SIG-M5 treated with dmso at 0.1 percent for 504 hours (cell line): ENCODE data around the gene TCFL5.
A peak's percentile ranks its signal among the peaks of the same experiment; 100 is the strongest.

Experiments
- DNase-seq: peaks from one replicate; lab custom pipeline; 2025; ENCODE audit not compliant: unreplicated experiment; lab: John Stamatoyannopoulos, UW

TCFL5 gene

GRCh38 chr20:62880935-62881661 is 19.5 kb upstream of the TCFL5 start:
- no peak for DNase-seq

- DNase-seq, result no peak
Measured at GRCh38 chr20:62880147-62880934, 18.7 kb upstream of the TCFL5 start.

- DNase-seq, result no peak
Measured at GRCh38 chr20:62879275-62880146, 17.9 kb upstream of the TCFL5 start.

- DNase-seq, result no peak
Measured at GRCh38 chr20:62878244-62879038, 16.8 kb upstream of the TCFL5 start.

- DNase-seq, result no peak
Measured at GRCh38 chr20:62876902-62877816, 15.5 kb upstream of the TCFL5 start.

GRCh38 chr20:62876501-62876901 is 14.9 kb upstream of the TCFL5 start:
- DNase-seq, result no peak

GRCh38 chr20:62875419-62876361 is 14.1 kb upstream of the TCFL5 start:
- DNase-seq, result peak; percentile 19

GRCh38 chr20:62874964-62875344 is 13.3 kb upstream of the TCFL5 start:
- DNase-seq, result no peak

GRCh38 chr20:62873681-62874031 is 12.0 kb upstream of the TCFL5 start:
- DNase-seq, result peak; percentile 12

GRCh38 chr20:62873280-62873679 is 11.7 kb upstream of the TCFL5 start:
- DNase-seq, result no peak

- no peak for DNase-seq
Measured at GRCh38 chr20:62872862-62873261, 11.2 kb upstream of the TCFL5 start.

- DNase-seq, result no peak
Measured at GRCh38 chr20:62872184-62872847, 10.7 kb upstream of the TCFL5 start.

- no peak for DNase-seq
Measured at GRCh38 chr20:62864207-62864606, 2.6 kb upstream of the TCFL5 start.

- DNase-seq, result no peak
Measured at GRCh38 chr20:62860924-62861691, 514 bp downstream of the TCFL5 start.

GRCh38 chr20:62860391-62860923 is 1.2 kb downstream of the TCFL5 start:
- peak; percentile 32 for DNase-seq

- no peak for DNase-seq
Measured at GRCh38 chr20:62859721-62860120, 1.9 kb downstream of the TCFL5 start.
